IPS-15b (cell line): ENCODE data around the gene ZNF79.

Experiments
- H3K27me3 ChIP-seq: one replicate; pipeline ENCODE4 v1.6.1; 2013; ENCODE audit warnings: low read length; ENCODE audit not compliant: control insufficient read depth, insufficient read depth
- H3K36me3 ChIP-seq: one replicate; pipeline ENCODE4 v1.6.1; 2013; ENCODE audit warnings: low read length; ENCODE audit not compliant: control insufficient read depth, insufficient read depth
- H3K4me1 ChIP-seq: one replicate; pipeline ENCODE4 v1.6.1; 2013; ENCODE audit warnings: mild to moderate bottlenecking, low read length; ENCODE audit not compliant: control insufficient read depth, insufficient read depth
- H3K4me3 ChIP-seq: one replicate; pipeline ENCODE4 v1.5.1; 2013; ENCODE audit warnings: low read depth, low read length
- H3K9ac ChIP-seq: one replicate; pipeline ENCODE4 v1.6.1; 2013; ENCODE audit warnings: low read depth, mild to moderate bottlenecking, low read length
- H3K9me3 ChIP-seq: one replicate; pipeline ENCODE4 v1.6.1; 2013; ENCODE audit warnings: mild to moderate bottlenecking, low read length; ENCODE audit not compliant: control insufficient read depth, insufficient read depth

Gene ZNF79

DNA sequence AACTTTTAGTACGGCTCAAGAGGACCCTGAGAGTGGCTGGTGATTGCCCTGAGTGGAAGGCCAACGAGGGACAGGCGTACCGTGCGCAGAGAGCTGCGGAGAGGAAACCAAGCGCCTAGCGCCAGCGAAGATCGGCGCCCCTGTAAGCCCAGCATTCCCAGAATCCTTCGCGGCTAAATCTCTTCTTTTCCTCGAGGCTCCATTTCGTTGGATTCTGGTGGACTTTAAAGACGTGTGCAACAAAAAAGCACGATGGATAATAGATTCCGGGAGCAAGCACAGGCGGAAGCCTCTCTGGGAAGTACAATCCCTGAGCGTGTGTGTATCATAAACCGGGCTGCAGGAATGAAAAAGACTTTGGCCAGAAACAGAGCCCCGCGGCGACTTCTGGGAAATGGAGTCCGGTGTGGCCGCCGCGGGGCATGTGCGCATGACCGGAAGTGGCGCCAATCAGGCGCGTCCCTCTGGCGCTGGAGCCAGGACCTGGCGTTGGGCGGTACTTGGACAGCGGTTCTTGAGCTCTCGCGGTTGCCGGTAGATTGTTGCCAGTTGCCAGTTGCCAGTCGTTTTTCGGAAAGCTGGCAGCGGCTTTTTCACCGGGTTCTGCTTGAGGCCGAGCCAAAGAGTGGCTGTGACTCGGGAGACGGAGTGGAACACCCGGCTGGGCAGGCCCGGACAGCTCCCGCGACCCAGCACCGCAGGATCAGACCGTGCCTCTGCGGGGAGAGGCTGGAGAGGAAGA lies at the start of gene ZNF79:
Gene ZNF79, plus strand, starts transcription at position 449 of the 742 bp plus-strand sequence. CDS start 406 bp downstream, outside the sequence.
- peak within 1 kb of the TSS; percentile 98 for H3K4me3 ChIP-seq
- H3K9ac ChIP-seq: peak within 1 kb of the TSS; percentile 98
- peaks cover 2% of the 10 kb centered on the region for H3K4me1 ChIP-seq
- H3K36me3 ChIP-seq: peaks cover 9% of the 10 kb centered on the region
- H3K9me3 ChIP-seq: no peaks in the 10 kb centered on the region
- H3K27me3 ChIP-seq: no peaks in the 10 kb centered on the region

DNA sequence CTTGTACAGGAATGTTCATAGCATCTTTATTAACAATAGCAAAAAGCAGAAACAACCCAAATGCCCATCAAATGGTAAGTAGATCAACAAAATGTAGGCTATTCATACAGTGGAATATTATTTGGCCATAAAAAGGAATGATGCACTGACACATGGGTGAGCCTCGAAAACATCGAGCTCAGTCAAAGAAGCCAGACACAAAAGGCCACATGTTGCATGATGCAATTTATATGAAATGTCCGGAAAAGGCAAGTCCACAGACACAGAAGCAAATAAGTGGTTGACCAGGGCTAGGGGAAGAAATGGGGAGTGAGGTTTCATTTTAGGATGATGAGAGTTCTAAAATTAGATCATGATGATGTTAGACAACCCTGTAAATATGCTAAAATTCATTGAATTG lies 43.7 kb upstream of the ZNF79 start:
- H3K9ac ChIP-seq: no peak overlapping the region
- H3K4me3 ChIP-seq: no peak overlapping the region
- H3K9me3 ChIP-seq: no peaks in the 10 kb centered on the region
- H3K4me1 ChIP-seq: no peaks in the 10 kb centered on the region
- no peaks in the 10 kb centered on the region for H3K36me3 ChIP-seq
- H3K27me3 ChIP-seq: no peaks in the 10 kb centered on the region

DNA sequence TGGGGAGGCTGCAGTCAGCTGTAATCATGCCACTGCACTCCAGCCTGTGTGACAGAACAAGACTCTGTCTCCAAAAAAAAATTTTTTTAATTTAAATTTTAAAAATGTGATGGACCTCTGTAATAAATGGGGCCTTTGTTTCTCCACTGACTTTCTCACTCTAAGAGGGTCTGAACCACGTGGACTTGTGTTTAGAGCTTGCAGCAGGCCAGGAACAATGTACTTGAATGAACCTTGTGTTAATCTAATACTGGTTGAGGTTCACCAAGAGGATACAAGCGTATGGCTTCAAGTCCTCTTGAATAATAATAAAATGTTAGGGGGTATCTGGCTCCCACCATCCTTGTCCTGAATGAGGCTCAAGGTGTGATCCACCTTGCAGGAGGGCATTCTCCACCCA lies 41.6 kb upstream of the ZNF79 start:
- Histone ChIP-seq H3K9ac (no peak overlapping the region), H3K9me3 (no peaks in the 10 kb centered on the region), H3K4me1 (no peaks in the 10 kb centered on the region), H3K27me3 (no peaks in the 10 kb centered on the region), H3K36me3 (no peaks in the 10 kb centered on the region), H3K4me3 (no peak overlapping the region)

DNA sequence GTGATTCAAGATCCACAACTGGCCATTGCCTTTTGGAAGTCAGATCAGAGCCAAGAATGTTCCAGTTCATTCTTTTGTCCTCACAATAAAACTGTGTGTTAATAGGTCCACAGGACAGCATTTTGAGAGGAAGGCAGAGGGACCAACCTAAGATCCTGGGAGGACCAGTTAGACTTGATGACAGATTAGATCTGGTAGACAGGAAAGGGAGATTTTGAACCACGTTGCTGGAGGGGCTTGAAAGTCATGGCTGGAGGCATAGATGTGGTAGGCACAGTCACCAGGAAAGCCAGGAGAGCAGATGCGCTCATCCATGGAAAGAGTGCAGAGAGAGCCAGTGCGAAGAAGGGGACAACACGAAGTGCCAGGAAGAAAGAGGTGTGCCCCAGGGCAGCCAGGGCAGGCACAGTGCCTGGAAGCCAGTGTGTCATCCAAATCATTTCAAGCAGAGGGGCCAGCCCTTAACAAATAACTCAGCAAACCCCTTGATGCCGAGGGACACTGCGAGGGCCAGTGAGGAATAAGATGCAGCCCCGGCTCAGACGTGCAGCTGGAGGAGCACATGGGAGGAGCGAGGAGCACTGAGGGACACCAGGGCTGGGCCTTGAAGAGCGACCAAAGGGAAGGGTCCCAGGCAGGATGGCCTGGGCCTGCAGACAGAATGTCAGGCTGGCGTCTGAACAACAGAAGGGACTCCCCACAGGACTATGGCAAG lies 40.0 kb upstream of the ZNF79 start:
- no peaks in the 10 kb centered on the region for H3K36me3 ChIP-seq
- H3K27me3 ChIP-seq: no peaks in the 10 kb centered on the region
- no peak overlapping the region for H3K9ac ChIP-seq
- no peak overlapping the region for H3K4me3 ChIP-seq
- H3K9me3 ChIP-seq: no peaks in the 10 kb centered on the region
- peaks cover 3% of the 10 kb centered on the region for H3K4me1 ChIP-seq

DNA sequence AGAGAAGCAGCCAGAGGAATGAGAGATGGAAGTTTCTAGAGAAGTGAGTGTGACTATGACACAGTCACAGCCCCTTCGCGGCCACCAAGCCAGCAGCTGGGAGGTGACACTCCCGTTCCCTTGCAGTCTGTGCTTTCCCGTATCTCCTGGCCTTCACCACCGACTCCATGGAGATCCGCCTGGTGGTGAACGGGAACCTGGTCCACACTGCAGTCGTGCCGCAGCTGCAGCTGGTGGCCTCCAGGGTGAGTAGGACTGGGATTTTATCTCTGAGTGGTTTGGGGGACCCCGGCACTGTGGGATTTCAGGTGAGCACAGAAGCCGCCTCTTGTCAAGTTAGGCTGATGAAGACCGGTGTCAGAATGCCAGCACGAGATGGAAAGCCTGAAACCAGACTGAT lies 39.3 kb upstream of the ZNF79 start:
- no peaks in the 10 kb centered on the region for H3K9me3 ChIP-seq
- peaks cover 3% of the 10 kb centered on the region for H3K4me1 ChIP-seq
- H3K4me3 ChIP-seq: no peak overlapping the region

DNA sequence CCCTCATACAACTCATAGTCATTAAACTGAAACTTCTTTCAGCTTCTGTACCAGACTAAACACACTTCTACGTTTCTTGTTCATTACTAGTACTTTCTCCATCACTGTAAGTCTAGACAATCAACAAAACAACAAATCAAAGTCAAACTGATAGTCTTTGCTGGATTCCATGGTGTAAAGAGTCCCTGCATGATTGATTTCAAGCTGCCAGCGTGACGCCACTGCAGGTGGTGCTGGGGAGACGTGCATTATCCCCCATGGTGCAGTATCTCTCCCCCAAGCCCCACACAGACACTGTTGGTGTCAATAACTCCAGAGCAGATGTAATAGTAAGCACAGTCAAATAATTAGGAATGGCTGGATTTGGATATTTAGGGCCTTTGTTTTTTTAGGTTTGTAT lies 37.9 kb upstream of the ZNF79 start:
- H3K9me3 ChIP-seq: no peaks in the 10 kb centered on the region
- H3K36me3 ChIP-seq: no peaks in the 10 kb centered on the region
- H3K27me3 ChIP-seq: no peaks in the 10 kb centered on the region
- no peak overlapping the region for H3K9ac ChIP-seq
- peaks cover 3% of the 10 kb centered on the region for H3K4me1 ChIP-seq
- H3K4me3 ChIP-seq: no peak overlapping the region

More for the DNA sequence above, 39.3 kb upstream of the ZNF79 start:
- Histone ChIP-seq H3K9ac (no peak overlapping the region), H3K36me3 (no peaks in the 10 kb centered on the region), H3K27me3 (no peaks in the 10 kb centered on the region)

DNA sequence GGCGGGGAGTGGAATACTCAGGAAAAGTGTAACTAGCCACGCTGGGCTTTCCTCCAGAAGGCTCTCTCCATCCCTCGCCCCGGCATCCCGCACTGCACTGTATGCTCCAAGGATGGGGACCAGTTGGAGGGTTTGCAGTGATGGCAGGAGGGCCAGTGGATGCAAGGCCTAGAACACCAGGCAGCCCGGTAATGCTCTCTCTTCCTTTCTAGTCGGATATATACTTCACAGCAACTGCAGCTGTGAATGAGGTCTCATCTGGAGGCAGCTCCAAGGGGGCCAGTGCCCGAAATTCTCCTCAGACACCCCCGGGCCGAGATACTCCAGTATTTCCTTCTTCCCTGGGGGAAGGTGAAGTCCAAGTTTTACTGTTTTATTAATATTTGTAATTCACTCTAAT lies 37.2 kb upstream of the ZNF79 start:
- no peaks in the 10 kb centered on the region for H3K27me3 ChIP-seq
- no peak overlapping the region for H3K4me3 ChIP-seq
- no peaks in the 10 kb centered on the region for H3K36me3 ChIP-seq
- no peaks in the 10 kb centered on the region for H3K9me3 ChIP-seq
- H3K9ac ChIP-seq: no peak overlapping the region
- peaks cover 3% of the 10 kb centered on the region for H3K4me1 ChIP-seq

DNA sequence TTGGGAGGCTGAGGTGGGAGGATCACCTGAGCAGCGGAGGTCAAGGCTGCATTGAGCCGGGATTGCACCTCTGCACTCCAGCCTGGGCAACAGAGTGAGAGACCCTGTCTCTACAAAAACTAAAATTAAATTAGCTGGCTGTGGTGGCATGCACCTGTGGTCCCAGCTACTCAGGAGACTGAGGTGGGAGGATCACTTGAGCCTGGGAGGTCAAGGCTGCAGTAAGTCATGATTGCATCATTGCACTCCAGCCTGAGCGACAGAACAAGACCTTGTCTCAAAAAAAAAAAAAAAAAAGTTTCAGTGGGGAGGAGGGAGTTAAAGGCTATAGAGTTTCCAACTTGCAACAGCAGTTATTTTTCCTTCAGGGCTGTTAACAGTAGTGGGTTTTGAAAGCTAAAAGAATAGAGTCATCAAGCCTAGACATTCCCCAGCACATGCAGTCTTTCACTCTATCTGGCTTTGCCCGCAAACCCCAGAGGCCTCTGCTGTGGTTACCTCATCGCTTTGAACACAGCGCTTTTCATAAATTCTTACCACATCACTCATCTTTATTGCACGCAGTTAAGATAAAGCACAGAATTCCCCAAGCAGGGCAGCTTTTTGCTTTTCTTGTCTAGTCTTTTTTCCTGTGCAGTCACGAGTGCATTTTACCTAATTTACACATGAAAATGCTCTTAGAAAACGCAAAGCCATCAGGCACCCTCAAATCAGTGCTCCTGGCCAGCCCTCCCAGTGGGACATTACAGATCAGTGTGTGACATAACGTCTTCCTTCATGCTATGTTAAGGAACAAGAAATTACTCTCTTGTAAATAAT lies 35.9 kb upstream of the ZNF79 start:
- Histone ChIP-seq H3K27me3 (no peaks in the 10 kb centered on the region), H3K9ac (no peak overlapping the region)

DNA sequence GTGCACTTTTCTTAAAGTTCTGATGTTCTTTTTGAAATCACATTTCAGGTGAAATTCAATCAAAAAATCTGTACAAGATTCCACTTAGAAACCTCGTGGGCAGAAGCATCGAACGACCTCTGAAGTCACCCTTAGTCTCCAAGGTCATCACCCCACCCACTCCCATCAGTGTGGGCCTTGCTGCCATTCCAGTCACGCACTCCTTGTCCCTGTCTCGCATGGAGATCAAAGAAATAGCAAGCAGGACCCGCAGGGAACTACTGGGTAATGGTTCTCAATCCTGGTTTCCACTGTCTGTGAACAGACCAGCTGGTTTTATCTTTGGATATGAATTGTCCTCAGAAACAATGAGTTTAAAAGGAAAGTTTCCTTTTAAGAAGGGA lies 35.3 kb upstream of the ZNF79 start:
- no peaks in the 10 kb centered on the region for H3K27me3 ChIP-seq
- peaks cover 3% of the 10 kb centered on the region for H3K4me1 ChIP-seq
- H3K9me3 ChIP-seq: no peaks in the 10 kb centered on the region
- H3K36me3 ChIP-seq: no peaks in the 10 kb centered on the region
- H3K9ac ChIP-seq: no peak overlapping the region
- no peak overlapping the region for H3K4me3 ChIP-seq

More for the DNA sequence above, 35.9 kb upstream of the ZNF79 start:
- peaks cover 3% of the 10 kb centered on the region for H3K4me1 ChIP-seq
- H3K36me3 ChIP-seq: no peaks in the 10 kb centered on the region
- no peaks in the 10 kb centered on the region for H3K9me3 ChIP-seq
- no peak overlapping the region for H3K4me3 ChIP-seq

DNA sequence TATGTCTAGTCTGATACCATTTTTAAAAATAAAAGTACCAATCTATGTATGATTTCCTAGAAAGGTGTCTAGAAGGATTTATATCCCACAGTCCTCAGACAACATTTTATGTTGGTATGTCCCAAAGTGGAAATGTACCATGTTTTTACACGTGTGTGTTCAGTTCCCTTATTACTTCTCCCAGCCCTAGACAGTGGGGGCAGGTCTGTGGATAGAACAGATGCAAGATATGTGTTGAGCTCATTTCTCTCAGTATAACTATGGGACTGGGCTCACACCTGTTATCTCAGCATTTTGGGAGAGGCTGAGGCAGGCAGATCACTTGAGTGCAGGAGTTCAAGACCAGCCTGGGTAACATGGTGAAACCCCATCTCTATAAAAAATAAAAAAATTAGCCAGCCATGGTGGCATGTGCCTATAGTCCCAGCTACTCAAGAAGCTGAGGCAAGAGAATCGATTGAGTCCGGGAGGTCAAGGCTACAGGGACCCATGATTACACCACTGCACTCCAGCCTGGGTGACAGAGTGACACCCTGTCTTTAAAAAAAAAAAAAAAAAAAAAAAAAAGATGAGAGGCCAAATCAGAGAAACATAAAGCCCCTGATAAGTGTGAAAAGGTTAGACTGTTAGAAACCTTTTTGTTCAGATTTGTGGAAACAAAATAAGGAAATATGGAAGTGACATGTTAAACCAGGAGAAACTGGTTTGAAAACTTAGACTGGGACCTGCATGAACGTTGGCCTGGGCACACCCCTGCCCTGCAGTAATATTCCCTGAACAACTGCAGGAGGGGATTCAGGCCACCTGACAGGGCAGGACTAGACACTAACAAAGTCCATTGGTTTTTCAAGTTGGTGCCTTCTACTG lies 34.6 kb upstream of the ZNF79 start:
- H3K27me3 ChIP-seq: no peaks in the 10 kb centered on the region
- no peak overlapping the region for H3K9ac ChIP-seq
- no peaks in the 10 kb centered on the region for H3K9me3 ChIP-seq
- H3K36me3 ChIP-seq: no peaks in the 10 kb centered on the region
- no peak overlapping the region for H3K4me3 ChIP-seq
- H3K4me1 ChIP-seq: peaks cover 3% of the 10 kb centered on the region

DNA sequence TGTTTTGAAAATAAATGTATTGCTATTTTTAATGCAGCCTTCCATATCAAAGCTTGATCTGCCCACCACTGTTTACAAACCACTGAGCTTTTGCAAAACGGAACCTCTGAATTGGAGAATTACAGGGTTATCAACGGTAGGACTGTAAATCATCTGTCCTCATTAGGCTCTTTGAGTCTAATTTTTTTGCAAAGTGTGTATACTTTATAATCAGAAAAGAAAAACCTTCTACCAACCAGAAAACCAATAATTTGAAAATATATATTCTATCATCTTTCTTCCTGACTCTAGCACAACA lies 34.0 kb upstream of the ZNF79 start:
- H3K9ac ChIP-seq: no peak overlapping the region
- H3K4me3 ChIP-seq: no peak overlapping the region
- no peaks in the 10 kb centered on the region for H3K9me3 ChIP-seq
- H3K36me3 ChIP-seq: no peaks in the 10 kb centered on the region
- peaks cover 3% of the 10 kb centered on the region for H3K4me1 ChIP-seq
- H3K27me3 ChIP-seq: peaks cover 3% of the 10 kb centered on the region
